GM06990 (cell line): ENCODE results near the gene CLSTN2.

Experiments
- DNase-seq: peaks from one replicate; pipeline ENCODE4 v3.0.0-alpha.2; 2011; ENCODE audit not compliant: insufficient read length; ENCODE audit errors: extremely low read depth
- H3K27me3 ChIP-seq: replicated peaks from 2 replicates; pipeline ENCODE4 v1.6.0; 2011; ENCODE audit warnings: low read length; ENCODE audit not compliant: control insufficient read depth, insufficient read depth
- H3K36me3 ChIP-seq: 2 replicates; pipeline ENCODE4 v1.5.1; 2011; ENCODE audit warnings: low read length; ENCODE audit not compliant: control insufficient read depth, insufficient read depth
- H3K4me3 ChIP-seq: replicated peaks from 2 replicates; pipeline ENCODE4 v1.5.1; 2011; ENCODE audit warnings: low read depth, mild to moderate bottlenecking, control low read depth, low read length
- CTCF ChIP-seq: IDR thresholded peaks from 2 replicates; pipeline ENCODE4 v1.5.1; 2011; ENCODE audit warnings: low read length, control low read depth, mild to moderate bottlenecking, inconsistent platforms; ENCODE audit not compliant: insufficient read depth, poor library complexity, severe bottlenecking

The CLSTN2 gene

GRCh38 chr3:140177943-140178342, 243.0 kb downstream of the CLSTN2 start:
- no peaks in the 10 kb centered on the region for H3K27me3 ChIP-seq
- no peaks in the 10 kb centered on the region for H3K36me3 ChIP-seq
- no peak for TF ChIP-seq CTCF
- no peak for DNase-seq
- H3K4me3 ChIP-seq = no peak overlapping the region

- no peak for TF ChIP-seq CTCF
- no peaks in the 10 kb centered on the region for H3K27me3 ChIP-seq
- H3K36me3 ChIP-seq = no peaks in the 10 kb centered on the region
- H3K4me3 ChIP-seq = no peak overlapping the region
- no peak for DNase-seq
These were observed 243.5 kb downstream of the CLSTN2 start for GRCh38 chr3:140178482-140178881.

GRCh38 chr3:140180603-140181002, 245.6 kb downstream of the CLSTN2 start:
- no peak overlapping the region for H3K4me3 ChIP-seq
- H3K36me3 ChIP-seq = no peaks in the 10 kb centered on the region
- no peak for TF ChIP-seq CTCF
- DNase-seq = no peak
- no peaks in the 10 kb centered on the region for H3K27me3 ChIP-seq

GRCh38 chr3:140185375-140185774, 250.4 kb downstream of the CLSTN2 start:
- H3K36me3 ChIP-seq = no peaks in the 10 kb centered on the region
- TF ChIP-seq CTCF = no peak
- no peak overlapping the region for H3K4me3 ChIP-seq
- DNase-seq = no peak
- H3K27me3 ChIP-seq = no peaks in the 10 kb centered on the region

- DNase-seq = no peak
- H3K27me3 ChIP-seq = no peaks in the 10 kb centered on the region
- no peak for TF ChIP-seq CTCF
- no peak overlapping the region for H3K4me3 ChIP-seq
- H3K36me3 ChIP-seq = no peaks in the 10 kb centered on the region
These were observed 251.5 kb downstream of the CLSTN2 start for GRCh38 chr3:140186421-140186920.

GRCh38 chr3:140187028-140187427, 252.0 kb downstream of the CLSTN2 start:
- H3K4me3 ChIP-seq = no peak overlapping the region
- H3K27me3 ChIP-seq = no peaks in the 10 kb centered on the region
- no peak for TF ChIP-seq CTCF
- no peak for DNase-seq
- H3K36me3 ChIP-seq = no peaks in the 10 kb centered on the region
